Ascending aorta (tissue), 2 donors: ENCODE measurements around the gene SEMA6B. TPM values are rescaled to one million over a fixed set of nuclear protein-coding genes. Genes with fewer than 3 reads are reported as not detected.

Experiments
- DNase-seq, 2 donors: peaks; one replicate each; pipeline ENCODE4 v3.0.0-alpha.2; 2019; ENCODE audit warnings: low spot score in 2 of 2
- H3K27ac ChIP-seq, 2 donors: fragments of 200-600 bp; sonication (generic); one replicate each; pipeline ENCODE4 v1.5.1; 2016 to 2017; ENCODE audit warnings: mild to moderate bottlenecking in 1 of 2
- H3K27me3 ChIP-seq: fragments of 200-600 bp; sonication (generic); one replicate; pipeline ENCODE4 v1.5.1; 2017
- H3K36me3 ChIP-seq, 2 donors: fragments of 200-600 bp; sonication (generic); one replicate each; pipeline ENCODE4 v1.5.1; 2016
- H3K4me1 ChIP-seq, 2 donors: fragments of 200-600 bp; sonication (generic); one replicate each; pipeline ENCODE4 v1.5.1; 2016 to 2017; ENCODE audit warnings: mild to moderate bottlenecking in 1 of 2
- H3K4me3 ChIP-seq, 2 donors: fragments of 200-600 bp; sonication (generic); one replicate each; pipeline ENCODE4 v1.5.1; 2016 to 2017; ENCODE audit warnings: mild to moderate bottlenecking in 1 of 2
- H3K9me3 ChIP-seq, 2 donors: fragments of 200-600 bp; sonication (generic); one replicate each; pipeline ENCODE4 v1.5.1; 2016
- intact Hi-C: fragments of 100-400 bp; cut with DNase I; formaldehyde crosslinking; loops from one replicate; pipeline ENCODE4 v1.15.1; 2023
- total RNA-seq: library from RNA; depleted of rRNA; stranded (reverse); fragments of >200 nt; gene quantifications from one replicate; pipeline ENCODE4 v1.1.0, GENCODE V29; 2016
- TF ChIP-seq, protein P1 (sequence below), 3 experiments: fragments of 200-600 bp in 2 of 3; fragments of 450-650 bp in 1 of 3; sonication (generic) in 2 of 3; IDR thresholded peaks; one replicate each; pipeline ENCODE4 v1.5.1; 2016 to 2019; ENCODE audit warnings: antibody characterized with exemption in 3 of 3, mild to moderate bottlenecking in 1 of 3, moderate library complexity in 1 of 3

SEMA6B gene
- total RNA-seq, 1 donor from 2014 or later, result 80.6 TPM

DNA sequence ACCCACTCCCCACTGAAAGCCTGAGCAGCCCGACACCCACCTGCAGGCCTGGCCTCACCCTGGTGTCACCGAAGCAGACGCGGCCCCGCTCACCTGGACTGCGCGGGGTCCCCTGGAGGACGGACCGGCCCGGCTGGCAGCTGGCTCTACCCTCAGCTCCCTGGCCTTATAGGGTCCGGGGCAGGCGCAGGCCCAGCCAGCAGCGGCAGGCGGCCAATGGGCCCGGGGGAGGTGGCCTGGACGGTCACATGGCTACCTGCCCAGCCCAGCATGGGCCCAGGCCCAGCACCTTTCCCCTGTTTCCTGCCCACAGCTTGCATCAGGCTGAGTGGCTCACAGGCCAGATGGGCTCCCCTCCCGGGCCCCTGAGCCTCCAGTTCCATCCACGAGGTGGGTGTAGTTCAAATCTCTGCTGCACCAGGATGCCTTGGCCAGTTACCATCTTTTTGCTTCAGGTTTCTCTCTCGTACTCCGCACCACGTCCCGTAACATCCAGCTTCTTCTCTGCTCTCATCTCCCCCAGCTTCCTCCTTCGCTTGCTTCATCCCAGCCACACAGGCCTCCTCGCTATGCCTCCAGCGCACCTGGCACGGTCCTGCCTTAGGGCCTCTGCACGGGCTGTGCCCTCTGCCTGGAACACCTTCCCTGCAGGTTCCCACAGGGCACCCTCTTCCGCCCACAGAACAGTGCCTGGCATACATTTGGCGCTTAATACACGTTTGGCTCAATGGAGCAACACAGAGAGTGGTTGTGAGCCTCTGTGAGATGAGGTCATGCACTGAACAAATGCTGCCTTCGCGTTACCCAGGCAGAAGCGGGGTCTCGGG, 40.9 kb downstream of the SEMA6B start, which contains the start of gene PLIN4:
Gene PLIN4 (minus strand): TSS at position 142 of the 827 bp plus-strand sequence. CDS start 214 bp downstream, outside the sequence.
- Histone ChIP-seq H3K9me3 (no peaks in the 10 kb centered on the region), H3K27me3 (no peaks in the 10 kb centered on the region), H3K4me3 (peak within 1 kb of the TSS in 1 of 2 donors; percentile 53), H3K27ac (no peak within 1 kb of the TSS), H3K36me3 (no peaks in the 10 kb centered on the region), H3K4me1 (peaks cover 3 to 13% of the 10 kb centered on the region in 2 donors)
- DNase-seq, result peak in 1 of 2 donors; percentile 75
- TF ChIP-seq, protein P1, sequence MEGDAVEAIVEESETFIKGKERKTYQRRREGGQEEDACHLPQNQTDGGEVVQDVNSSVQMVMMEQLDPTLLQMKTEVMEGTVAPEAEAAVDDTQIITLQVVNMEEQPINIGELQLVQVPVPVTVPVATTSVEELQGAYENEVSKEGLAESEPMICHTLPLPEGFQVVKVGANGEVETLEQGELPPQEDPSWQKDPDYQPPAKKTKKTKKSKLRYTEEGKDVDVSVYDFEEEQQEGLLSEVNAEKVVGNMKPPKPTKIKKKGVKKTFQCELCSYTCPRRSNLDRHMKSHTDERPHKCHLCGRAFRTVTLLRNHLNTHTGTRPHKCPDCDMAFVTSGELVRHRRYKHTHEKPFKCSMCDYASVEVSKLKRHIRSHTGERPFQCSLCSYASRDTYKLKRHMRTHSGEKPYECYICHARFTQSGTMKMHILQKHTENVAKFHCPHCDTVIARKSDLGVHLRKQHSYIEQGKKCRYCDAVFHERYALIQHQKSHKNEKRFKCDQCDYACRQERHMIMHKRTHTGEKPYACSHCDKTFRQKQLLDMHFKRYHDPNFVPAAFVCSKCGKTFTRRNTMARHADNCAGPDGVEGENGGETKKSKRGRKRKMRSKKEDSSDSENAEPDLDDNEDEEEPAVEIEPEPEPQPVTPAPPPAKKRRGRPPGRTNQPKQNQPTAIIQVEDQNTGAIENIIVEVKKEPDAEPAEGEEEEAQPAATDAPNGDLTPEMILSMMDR (IDR thresholded peaks at IDR 0.05), result no peak
- intact Hi-C loops, result no loop called here

DNA sequence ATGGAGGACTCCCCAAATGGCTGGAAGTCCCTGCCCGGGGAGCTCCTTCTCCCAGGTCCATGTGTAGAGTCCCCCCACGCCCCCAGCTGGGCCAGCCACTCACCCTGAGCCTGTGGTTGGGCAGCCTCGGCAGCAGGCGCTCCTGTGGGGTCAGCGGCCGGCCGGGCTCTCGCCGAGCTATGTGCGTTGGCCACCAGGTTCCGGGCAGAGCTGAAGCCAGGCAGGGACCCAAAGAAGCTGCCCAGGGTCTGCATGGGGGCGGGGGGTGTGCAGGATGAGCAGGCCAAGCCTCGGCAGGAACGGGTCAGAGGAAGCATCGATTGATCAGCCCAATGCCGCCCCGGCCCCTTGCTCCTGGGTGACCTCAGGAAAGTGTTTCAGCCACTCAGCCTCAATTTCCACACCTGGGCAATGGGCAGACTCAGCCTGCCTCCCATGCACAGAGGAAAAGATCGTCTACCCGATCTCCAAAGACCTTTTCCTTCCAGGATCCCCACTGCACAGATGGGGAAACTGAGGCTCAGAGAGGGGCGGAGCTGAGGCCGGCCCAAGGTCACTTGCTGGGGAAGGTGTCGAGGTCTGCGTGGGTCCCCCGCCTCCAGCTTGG, 41.9 kb downstream of the SEMA6B start:
- Histone ChIP-seq H3K4me3 (peak overlapping the region in 1 of 2 donors; percentile 53), H3K9me3 (no peaks in the 10 kb centered on the region), H3K36me3 (no peaks in the 10 kb centered on the region), H3K4me1 (peaks cover 3 to 13% of the 10 kb centered on the region in 2 donors), H3K27ac (peak overlapping the region in 1 of 2 donors; percentile 27), H3K27me3 (no peaks in the 10 kb centered on the region)
- TF ChIP-seq, protein P1 (IDR thresholded peaks at IDR 0.05), result no peak
- intact Hi-C loops, result no loop called here
- DNase-seq, result no peak

DNA sequence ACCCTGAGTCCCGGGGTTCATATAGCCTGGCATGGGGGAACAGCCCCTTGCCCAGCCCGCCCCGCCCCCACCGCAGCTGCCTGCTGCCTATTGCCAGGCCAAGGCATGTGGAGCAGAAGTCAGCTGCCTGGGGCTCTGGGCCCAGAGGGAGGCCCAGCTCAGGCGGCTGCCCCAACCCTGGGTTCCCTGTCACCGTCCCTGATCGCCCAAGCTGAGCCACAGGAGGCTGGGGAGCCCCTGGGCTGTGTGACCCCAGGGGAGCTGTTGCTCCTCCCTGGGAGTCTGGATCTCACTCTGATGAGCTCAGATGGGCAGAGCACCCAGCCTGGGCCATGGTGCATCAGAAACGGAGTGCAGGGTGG, 42.6 kb downstream of the SEMA6B start:
- H3K4me3 ChIP-seq, result no peak overlapping the region
- no peak for DNase-seq
- TF ChIP-seq, protein P1 (IDR thresholded peaks at IDR 0.05), result no peak
- H3K9me3 ChIP-seq, result no peaks in the 10 kb centered on the region
- intact Hi-C loops, result no loop called here
- peaks cover 3 to 13% of the 10 kb centered on the region in 2 donors for H3K4me1 ChIP-seq
- no peaks in the 10 kb centered on the region for H3K36me3 ChIP-seq
- H3K27me3 ChIP-seq, result no peaks in the 10 kb centered on the region
- peak overlapping the region in 1 of 2 donors; percentile 27 for H3K27ac ChIP-seq

DNA sequence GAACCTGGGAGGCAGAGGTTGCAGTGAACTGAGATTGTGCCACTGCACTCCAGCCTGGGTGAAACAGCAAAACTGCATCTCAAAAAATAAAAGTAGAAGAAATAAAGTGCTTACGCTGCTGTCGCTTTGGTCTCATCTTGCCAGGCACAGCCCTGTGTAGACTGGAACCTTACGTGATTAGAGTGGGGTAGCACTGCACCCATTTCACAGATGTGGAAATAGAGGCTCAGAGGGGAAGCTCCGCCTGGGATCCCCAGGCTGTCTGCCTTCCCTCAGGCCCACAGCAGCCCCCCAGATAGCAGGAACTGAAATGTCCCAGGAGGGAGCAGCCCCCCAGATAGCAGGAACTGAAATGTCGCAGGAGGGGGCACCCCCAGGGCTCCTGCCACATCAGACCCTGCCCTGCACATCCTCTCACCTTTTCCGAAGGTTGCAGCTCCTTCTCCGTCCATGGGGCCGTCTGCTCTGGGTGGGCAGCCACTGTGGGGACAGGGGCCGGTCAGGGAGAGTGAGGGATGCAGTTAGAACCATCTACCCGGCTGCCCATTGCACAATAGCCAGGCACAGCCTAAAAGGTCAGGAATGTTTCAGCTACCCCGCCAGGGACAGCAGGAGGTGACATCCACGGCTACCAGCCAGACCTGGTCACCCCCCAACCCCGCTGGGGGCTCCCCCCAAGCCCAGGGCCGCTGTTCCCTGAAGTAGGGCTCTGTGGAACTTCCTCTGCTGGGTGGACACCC, 43.1 kb downstream of the SEMA6B start:
- TF ChIP-seq, protein P1 (IDR thresholded peaks at IDR 0.05), result no peak
- Histone ChIP-seq H3K27me3 (no peaks in the 10 kb centered on the region), H3K4me3 (no peak overlapping the region), H3K27ac (no peak overlapping the region), H3K9me3 (no peaks in the 10 kb centered on the region), H3K4me1 (peaks cover 3 to 13% of the 10 kb centered on the region in 2 donors), H3K36me3 (no peaks in the 10 kb centered on the region)
- no peak for DNase-seq
- intact Hi-C loops, result no loop called here

DNA sequence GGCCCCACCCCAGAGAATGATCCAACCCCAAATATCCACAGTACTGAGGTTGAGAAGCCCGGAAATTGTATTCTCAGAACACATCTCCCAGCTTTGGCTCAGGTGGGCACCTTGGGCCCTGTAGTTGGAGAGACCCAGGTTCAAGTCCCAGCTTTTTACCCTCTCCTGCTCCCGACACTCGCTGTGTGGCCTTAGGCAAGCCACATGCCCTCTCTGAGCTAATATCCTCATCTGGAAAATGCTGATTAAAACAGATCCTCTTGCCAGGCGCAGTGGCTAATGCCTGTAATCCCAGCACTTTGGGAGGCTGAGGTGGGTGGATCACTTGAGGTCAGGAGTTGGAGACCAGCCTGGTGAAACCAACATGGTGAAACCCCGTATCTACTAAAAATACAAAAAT, 43.8 kb downstream of the SEMA6B start:
- TF ChIP-seq, protein P1 (IDR thresholded peaks at IDR 0.05), result no peak
- H3K4me3 ChIP-seq, result no peak overlapping the region
- intact Hi-C loops, result no loop called here
- H3K36me3 ChIP-seq, result no peaks in the 10 kb centered on the region
- DNase-seq, result no peak
- H3K27me3 ChIP-seq, result no peaks in the 10 kb centered on the region
- no peak overlapping the region for H3K27ac ChIP-seq
- H3K4me1 ChIP-seq, result peaks cover 3 to 13% of the 10 kb centered on the region in 2 donors
- H3K9me3 ChIP-seq, result no peaks in the 10 kb centered on the region
